ENCODE data around the gene MRPS15.

DNA sequence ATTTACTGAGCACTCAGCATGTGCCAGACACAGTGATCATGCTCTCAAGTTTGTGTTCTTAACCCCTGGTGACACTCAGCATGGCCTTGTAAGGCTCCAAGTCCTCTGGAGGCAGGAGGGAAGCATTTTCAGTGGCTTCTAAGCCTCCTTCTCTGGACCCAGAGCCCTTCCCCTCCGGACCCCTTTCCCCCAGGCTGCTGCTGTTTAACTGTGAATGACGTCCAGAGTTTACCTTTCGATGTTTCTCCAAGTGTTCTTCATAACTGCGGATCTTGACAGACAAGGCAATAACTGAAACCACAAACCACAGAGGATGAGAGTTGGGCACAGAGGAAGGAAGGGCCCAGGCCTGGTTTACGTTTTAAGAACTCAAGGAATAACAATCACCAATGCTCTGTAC is 6.5 kb downstream of the MRPS15 start:
- TF ChIP-seq, protein P1, sequence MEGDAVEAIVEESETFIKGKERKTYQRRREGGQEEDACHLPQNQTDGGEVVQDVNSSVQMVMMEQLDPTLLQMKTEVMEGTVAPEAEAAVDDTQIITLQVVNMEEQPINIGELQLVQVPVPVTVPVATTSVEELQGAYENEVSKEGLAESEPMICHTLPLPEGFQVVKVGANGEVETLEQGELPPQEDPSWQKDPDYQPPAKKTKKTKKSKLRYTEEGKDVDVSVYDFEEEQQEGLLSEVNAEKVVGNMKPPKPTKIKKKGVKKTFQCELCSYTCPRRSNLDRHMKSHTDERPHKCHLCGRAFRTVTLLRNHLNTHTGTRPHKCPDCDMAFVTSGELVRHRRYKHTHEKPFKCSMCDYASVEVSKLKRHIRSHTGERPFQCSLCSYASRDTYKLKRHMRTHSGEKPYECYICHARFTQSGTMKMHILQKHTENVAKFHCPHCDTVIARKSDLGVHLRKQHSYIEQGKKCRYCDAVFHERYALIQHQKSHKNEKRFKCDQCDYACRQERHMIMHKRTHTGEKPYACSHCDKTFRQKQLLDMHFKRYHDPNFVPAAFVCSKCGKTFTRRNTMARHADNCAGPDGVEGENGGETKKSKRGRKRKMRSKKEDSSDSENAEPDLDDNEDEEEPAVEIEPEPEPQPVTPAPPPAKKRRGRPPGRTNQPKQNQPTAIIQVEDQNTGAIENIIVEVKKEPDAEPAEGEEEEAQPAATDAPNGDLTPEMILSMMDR (IDR thresholded peaks at IDR 0.05 in 8 of 11, conservative IDR thresholded peaks at IDR 0.05 in 3 of 11), result no peak
- TF ChIP-seq POLR2A (IDR thresholded peaks at IDR 0.05), result no peak
- TF ChIP-seq POLR2AphosphoS5 (IDR thresholded peaks at IDR 0.05), result no peak

Measured in spleen (tissue), 7 donors.